ENCODE measurements around the gene IFNAR2. TPM values are rescaled to one million over a fixed set of nuclear protein-coding genes. Genes with fewer than 3 reads are reported as not detected.
"Not testable (repeated sequence)": the region's sequence is repeated elsewhere in the genome, so short reads cannot be mapped to it uniquely, and the experiment has no call there.

The IFNAR2 gene
- total RNA-seq, 1 donor from 2014 or later: 18.6 TPM

DNA sequence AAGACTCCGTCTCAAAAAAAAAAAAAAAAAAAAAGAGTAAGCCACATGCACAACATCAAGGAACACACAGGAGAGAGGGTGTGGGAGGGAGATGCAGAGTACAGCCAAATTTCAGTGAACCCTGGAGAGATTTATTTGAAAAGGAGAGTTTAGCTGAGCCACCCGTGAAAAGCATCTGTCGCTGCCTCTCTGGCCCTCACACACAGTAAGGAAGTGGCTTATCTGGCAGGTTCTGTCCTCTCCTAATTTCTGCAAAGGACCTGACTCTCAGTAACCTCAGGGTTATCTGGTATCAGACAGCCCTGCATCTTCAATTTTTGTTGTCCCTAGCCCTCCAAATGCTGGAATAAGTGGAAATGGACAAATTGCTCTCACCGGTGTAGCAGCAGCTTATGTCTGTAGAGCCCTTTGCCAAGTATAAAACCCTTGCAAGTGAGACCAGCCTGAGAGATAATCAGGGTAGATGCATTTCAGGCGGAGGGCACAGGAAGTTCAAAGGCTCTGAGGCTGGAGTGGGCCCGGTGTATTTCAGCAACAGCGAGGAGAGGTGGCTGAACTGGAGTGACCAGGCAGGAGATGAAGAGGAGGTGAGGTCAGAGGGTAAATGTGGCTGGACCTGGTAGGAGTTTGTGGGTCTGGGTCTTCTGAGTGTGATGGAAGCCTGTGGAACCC lies 19.7 kb downstream of the IFNAR2 start:
- Mint-ChIP-seq H3K36me3 (ENCODE audit: low read depth) (peaks cover 55% of the 10 kb centered on the region), H3K27me3 (ENCODE audit: low read depth) (no peaks in the 10 kb centered on the region), H3K4me1 (ENCODE audit: low read depth) (no peaks in the 10 kb centered on the region), H3K27ac (ENCODE audit: unreplicated experiment) (no peak overlapping the region), H3K9me3 (ENCODE audit: low read depth) (no peaks in the 10 kb centered on the region), H3K4me3 (ENCODE audit: unreplicated experiment) (no peak overlapping the region)
- no peak for DNase-seq (ENCODE audit: low spot score)
- TF ChIP-seq, protein P1, sequence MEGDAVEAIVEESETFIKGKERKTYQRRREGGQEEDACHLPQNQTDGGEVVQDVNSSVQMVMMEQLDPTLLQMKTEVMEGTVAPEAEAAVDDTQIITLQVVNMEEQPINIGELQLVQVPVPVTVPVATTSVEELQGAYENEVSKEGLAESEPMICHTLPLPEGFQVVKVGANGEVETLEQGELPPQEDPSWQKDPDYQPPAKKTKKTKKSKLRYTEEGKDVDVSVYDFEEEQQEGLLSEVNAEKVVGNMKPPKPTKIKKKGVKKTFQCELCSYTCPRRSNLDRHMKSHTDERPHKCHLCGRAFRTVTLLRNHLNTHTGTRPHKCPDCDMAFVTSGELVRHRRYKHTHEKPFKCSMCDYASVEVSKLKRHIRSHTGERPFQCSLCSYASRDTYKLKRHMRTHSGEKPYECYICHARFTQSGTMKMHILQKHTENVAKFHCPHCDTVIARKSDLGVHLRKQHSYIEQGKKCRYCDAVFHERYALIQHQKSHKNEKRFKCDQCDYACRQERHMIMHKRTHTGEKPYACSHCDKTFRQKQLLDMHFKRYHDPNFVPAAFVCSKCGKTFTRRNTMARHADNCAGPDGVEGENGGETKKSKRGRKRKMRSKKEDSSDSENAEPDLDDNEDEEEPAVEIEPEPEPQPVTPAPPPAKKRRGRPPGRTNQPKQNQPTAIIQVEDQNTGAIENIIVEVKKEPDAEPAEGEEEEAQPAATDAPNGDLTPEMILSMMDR (IDR thresholded peaks at IDR 0.05): no peak

DNA sequence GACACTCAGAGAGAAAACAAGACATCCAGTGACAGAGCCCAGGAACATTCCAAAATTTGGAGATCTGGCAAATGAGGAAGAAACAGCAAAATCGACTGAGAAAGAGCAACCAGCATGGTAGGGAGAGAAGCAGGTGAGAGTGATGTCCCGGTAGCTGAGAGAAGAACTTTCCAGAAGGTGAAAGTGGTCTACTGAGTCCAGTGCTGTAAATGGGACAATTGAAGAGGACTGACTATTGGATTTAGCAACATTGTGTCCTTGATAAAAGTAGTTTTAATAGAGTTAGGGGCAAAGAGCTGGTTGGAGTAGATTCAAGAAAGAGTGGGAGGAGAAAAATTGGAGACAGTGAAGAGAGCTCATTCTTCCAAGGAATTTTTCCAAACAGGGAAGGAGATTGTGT lies 21.4 kb downstream of the IFNAR2 start:
- H3K27ac Mint-ChIP-seq (ENCODE audit: unreplicated experiment): no peak overlapping the region

DNA sequence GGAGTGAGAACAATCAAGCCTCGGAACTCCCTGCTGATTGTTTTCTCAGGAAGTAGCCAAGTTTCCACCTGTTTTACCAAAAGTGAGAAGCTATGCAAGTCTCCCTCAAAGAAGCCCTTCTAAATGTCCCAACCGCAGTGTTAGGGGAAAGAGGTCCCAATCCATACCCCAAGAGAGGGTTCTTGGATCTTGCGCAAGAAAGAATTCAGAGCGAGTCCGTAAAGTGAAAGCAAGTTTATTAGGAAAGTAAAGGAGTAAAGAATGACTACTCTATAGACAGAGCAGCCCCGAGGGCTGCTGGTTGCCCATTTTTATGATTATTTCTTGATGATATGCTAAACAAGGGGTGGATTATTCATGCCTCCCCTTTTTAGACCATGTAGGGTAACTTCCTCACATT lies 23.6 kb downstream of the IFNAR2 start:
- not testable (repeated sequence) for H3K4me1 Mint-ChIP-seq (ENCODE audit: low read depth); DNase-seq (ENCODE audit: low spot score); H3K9me3 Mint-ChIP-seq (ENCODE audit: low read depth); H3K27ac Mint-ChIP-seq (ENCODE audit: unreplicated experiment); H3K27me3 Mint-ChIP-seq (ENCODE audit: low read depth); H3K4me3 Mint-ChIP-seq (ENCODE audit: unreplicated experiment)
- peaks cover 54% of the 10 kb centered on the region for H3K36me3 Mint-ChIP-seq (ENCODE audit: low read depth)

More for the DNA sequence above, 21.4 kb downstream of the IFNAR2 start:
- Mint-ChIP-seq H3K9me3 (ENCODE audit: low read depth) (no peaks in the 10 kb centered on the region), H3K4me3 (ENCODE audit: unreplicated experiment) (no peak overlapping the region), H3K4me1 (ENCODE audit: low read depth) (no peaks in the 10 kb centered on the region), H3K27me3 (ENCODE audit: low read depth) (no peaks in the 10 kb centered on the region), H3K36me3 (ENCODE audit: low read depth) (peaks cover 51% of the 10 kb centered on the region)
- TF ChIP-seq, protein P1 (IDR thresholded peaks at IDR 0.05): no peak
- no peak for DNase-seq (ENCODE audit: low spot score)

DNA sequence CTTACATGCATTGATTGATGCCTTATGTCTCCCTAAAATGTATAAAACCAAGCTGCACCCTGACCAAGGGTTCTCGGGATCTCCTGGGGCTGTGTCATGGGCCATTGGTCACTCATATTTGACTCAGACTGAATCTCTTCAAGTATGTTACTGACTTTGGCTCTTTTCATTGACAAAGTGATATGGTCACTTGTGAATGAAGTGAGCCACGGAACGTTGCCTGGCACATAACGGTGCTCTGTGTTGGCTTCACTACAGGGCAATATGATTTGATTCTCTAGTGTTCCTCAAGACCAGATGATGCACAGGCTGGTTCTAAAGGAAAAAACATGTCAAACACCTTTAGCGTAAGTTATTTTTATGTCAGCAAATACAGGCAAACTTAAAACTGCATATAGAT lies 25.0 kb downstream of the IFNAR2 start:
- Mint-ChIP-seq H3K27ac (ENCODE audit: unreplicated experiment) (no peak overlapping the region), H3K36me3 (ENCODE audit: low read depth) (peaks cover 46% of the 10 kb centered on the region), H3K4me3 (ENCODE audit: unreplicated experiment) (no peak overlapping the region), H3K9me3 (ENCODE audit: low read depth) (no peaks in the 10 kb centered on the region), H3K27me3 (ENCODE audit: low read depth) (no peaks in the 10 kb centered on the region), H3K4me1 (ENCODE audit: low read depth) (no peaks in the 10 kb centered on the region)
- TF ChIP-seq, protein P1 (IDR thresholded peaks at IDR 0.05): no peak
- no peak for DNase-seq (ENCODE audit: low spot score)

DNA sequence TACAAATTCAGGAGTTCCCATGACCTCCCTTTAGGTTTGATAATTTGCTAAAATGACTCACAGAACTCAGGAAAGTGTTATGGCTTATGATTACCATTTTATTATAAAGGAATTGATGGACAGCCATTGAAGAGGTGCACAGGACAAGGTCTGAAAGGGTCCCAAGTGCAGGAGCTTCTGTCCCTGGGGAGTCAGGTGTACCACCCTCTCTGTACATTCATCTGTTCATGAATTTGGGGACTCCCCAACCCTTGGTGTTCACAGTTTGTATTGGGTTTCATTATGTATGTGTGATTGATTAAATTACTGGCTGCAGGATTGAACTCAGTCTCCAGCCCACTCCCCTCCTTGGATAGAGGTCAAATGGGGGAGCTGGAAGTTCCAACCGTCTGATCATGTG lies 25.7 kb downstream of the IFNAR2 start:
- H3K36me3 Mint-ChIP-seq (ENCODE audit: low read depth): peaks cover 42% of the 10 kb centered on the region
- no peak for DNase-seq (ENCODE audit: low spot score)
- TF ChIP-seq, protein P1 (IDR thresholded peaks at IDR 0.05): no peak

DNA sequence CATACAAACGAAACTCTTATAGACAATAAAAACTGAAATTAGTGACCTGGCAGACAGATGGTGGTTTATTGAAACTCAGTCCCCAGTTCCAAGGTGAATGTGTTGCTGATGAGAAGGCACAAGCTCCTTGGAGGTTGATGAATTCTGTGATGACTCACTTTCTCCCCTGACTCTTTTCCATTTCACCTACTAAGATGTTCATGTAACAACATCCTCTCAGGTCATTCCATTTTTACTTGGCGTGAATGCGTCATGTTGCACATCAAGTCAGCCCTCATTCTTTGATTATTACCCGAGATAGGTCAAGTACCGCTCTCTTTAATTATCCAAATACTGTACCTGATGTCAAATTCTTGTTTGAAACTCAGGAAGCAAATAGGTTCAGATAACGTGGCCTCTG lies 26.3 kb downstream of the IFNAR2 start:
- TF ChIP-seq, protein P1 (IDR thresholded peaks at IDR 0.05): no peak
- Mint-ChIP-seq H3K27ac (ENCODE audit: unreplicated experiment) (no peak overlapping the region), H3K4me1 (ENCODE audit: low read depth) (no peaks in the 10 kb centered on the region), H3K4me3 (ENCODE audit: unreplicated experiment) (no peak overlapping the region), H3K36me3 (ENCODE audit: low read depth) (peaks cover 37% of the 10 kb centered on the region), H3K9me3 (ENCODE audit: low read depth) (no peaks in the 10 kb centered on the region), H3K27me3 (ENCODE audit: low read depth) (no peaks in the 10 kb centered on the region)
- no peak for DNase-seq (ENCODE audit: low spot score)

More for the DNA sequence above, 25.7 kb downstream of the IFNAR2 start:
- H3K27ac Mint-ChIP-seq (ENCODE audit: unreplicated experiment): no peak overlapping the region
- H3K27me3 Mint-ChIP-seq (ENCODE audit: low read depth): no peaks in the 10 kb centered on the region
- H3K9me3 Mint-ChIP-seq (ENCODE audit: low read depth): no peaks in the 10 kb centered on the region
- H3K4me1 Mint-ChIP-seq (ENCODE audit: low read depth): no peaks in the 10 kb centered on the region
- H3K4me3 Mint-ChIP-seq (ENCODE audit: unreplicated experiment): no peak overlapping the region
